B cell (primary cell): ENCODE data around the gene RBM38. TPM values are rescaled to one million over a fixed set of nuclear protein-coding genes. Genes with fewer than 3 reads are reported as not detected.
A peak's percentile ranks its signal among the peaks of the same experiment; 100 is the strongest.
"Not testable (repeated sequence)": the region's sequence is repeated elsewhere in the genome, so short reads cannot be mapped to it uniquely, and the experiment has no call there.

Source experiments
- ATAC-seq: fragments of 200-7000 bp; cut with Tn5 transposase; one replicate; pipeline ENCODE4 v1.10.0; 2021; ENCODE audit warnings: low read depth, mild to moderate bottlenecking, moderate number of reproducible peaks, moderate library complexity
- CTCF ChIA-PET: fragments of 350-600 bp; sonication (Branson Sonifier 250); formaldehyde crosslinking; loops from one replicate; lab custom pipeline; 2021; ENCODE audit warnings: antibody characterized with exemption, inconsistent platforms; lab: Charles Lee
- POLR2A ChIA-PET: fragments of 350-600 bp; sonication (Branson Sonifier 250); formaldehyde crosslinking; loops from one replicate; lab custom pipeline; 2021; ENCODE audit warnings: antibody characterized with exemption; lab: Charles Lee
- DNase-seq: peaks from one replicate; pipeline ENCODE4 v3.0.0; 2013
- H2AFZ ChIP-seq: 2 replicates; pipeline ENCODE4 v1.6.1; 2012; ENCODE audit warnings: mild to moderate bottlenecking, low read depth, low read length; ENCODE audit not compliant: insufficient read depth, poor library complexity, severe bottlenecking
- H3K27ac ChIP-seq, 2 donors: 1 replicate in 1 of 2; 2 replicates in 1 of 2; pipeline ENCODE4 v1.5.1; 2012 to 2013; ENCODE audit warnings: low read length in 2 of 2, mild to moderate bottlenecking in 2 of 2, moderate library complexity in 1 of 2
- H3K27me3 ChIP-seq, 4 experiments: fragments of 200-600 bp in 1 of 4; sonication (generic) in 1 of 4; replicated peaks in 1 of 4; 1 replicate in 2 of 4; 2 replicates in 2 of 4; pipeline versions ENCODE4 v1.6.1 to v1.7.0; 2013 to 2016; ENCODE audit warnings: low read length in 3 of 4, mild to moderate bottlenecking in 2 of 4, mixed read lengths in 1 of 4, moderate library complexity in 1 of 4; ENCODE audit not compliant: insufficient read depth in 4 of 4, control insufficient read depth in 3 of 4; ENCODE audit errors: control extremely low read depth in 1 of 4
- H3K36me3 ChIP-seq, 2 experiments: replicated peaks in 1 of 2; 1 replicate in 1 of 2; 2 replicates in 1 of 2; pipeline versions ENCODE4 v1.6.1 to v1.7.1; 2013; ENCODE audit warnings: low read length in 1 of 2; ENCODE audit not compliant: insufficient read depth in 2 of 2, control insufficient read depth in 1 of 2; ENCODE audit errors: control extremely low read depth in 1 of 2, extremely low read depth in 1 of 2
- H3K4me1 ChIP-seq, 2 donors: fragments of 200-600 bp in 1 of 2; sonication (generic) in 1 of 2; 1 replicate in 1 of 2; 2 replicates in 1 of 2; pipeline versions ENCODE4 v1.5.1 to v1.6.1; 2013 to 2017; ENCODE audit warnings: low read length in 2 of 2; ENCODE audit not compliant: control insufficient read depth in 2 of 2, insufficient read depth in 2 of 2
- H3K4me2 ChIP-seq: replicated peaks from 2 replicates; pipeline ENCODE3; 2012; ENCODE audit warnings: mild to moderate bottlenecking, low read depth, low read length; ENCODE audit not compliant: poor library complexity, severe bottlenecking
- H3K4me3 ChIP-seq, 5 experiments: fragments of 200-600 bp in 1 of 5; sonication (generic) in 1 of 5; 1 replicate in 3 of 5; 2 replicates in 2 of 5; pipeline versions ENCODE4 v1.5.1 to v1.7.0; 2011 to 2016; ENCODE audit warnings: low read length in 4 of 5, mild to moderate bottlenecking in 4 of 5, low read depth in 2 of 5, control low read depth in 1 of 5, moderate library complexity in 1 of 5; ENCODE audit not compliant: insufficient read depth in 1 of 5; ENCODE audit errors: control extremely low read depth in 1 of 5, extremely low read depth in 1 of 5
- H3K79me2 ChIP-seq: fragments of 200-600 bp; sonication (generic); one replicate; pipeline ENCODE4 v1.6.0; 2016; ENCODE audit warnings: low read length; ENCODE audit not compliant: control insufficient read depth, insufficient read depth
- H3K9ac ChIP-seq: fragments of 200-600 bp; sonication (generic); 2 replicates; pipeline ENCODE4 v1.6.1; 2017; ENCODE audit warnings: mild to moderate bottlenecking, low read length, moderate library complexity
- H3K9me3 ChIP-seq, 3 donors: one replicate each; pipeline versions ENCODE4 v1.6.1 to v1.7.1; 2013; ENCODE audit warnings: low read length in 2 of 3; ENCODE audit not compliant: control insufficient read depth in 2 of 3, insufficient read depth in 1 of 3; ENCODE audit errors: control extremely low read depth in 1 of 3
- H4K20me1 ChIP-seq: 2 replicates; pipeline ENCODE4 v1.6.0; 2012; ENCODE audit warnings: mild to moderate bottlenecking, low read length; ENCODE audit not compliant: insufficient read depth, control insufficient read depth, poor library complexity, severe bottlenecking
- H3K27ac Mint-ChIP-seq: one replicate; pipeline ENCODE4 v1.8.0; 2021; ENCODE audit warnings: mixed read lengths
- H3K27me3 Mint-ChIP-seq: one replicate; pipeline ENCODE4 v1.8.0; 2021; ENCODE audit warnings: mixed read lengths
- H3K4me1 Mint-ChIP-seq: one replicate; pipeline ENCODE4 v1.8.0; 2021; ENCODE audit warnings: mixed read lengths
- H3K4me3 Mint-ChIP-seq: one replicate; pipeline ENCODE4 v1.8.0; 2021; ENCODE audit warnings: mixed read lengths
- H3K9me3 Mint-ChIP-seq: one replicate; pipeline ENCODE4 v1.8.0; 2022; ENCODE audit warnings: mixed read lengths; ENCODE audit not compliant: insufficient read depth
- EZH2 ChIP-seq: IDR thresholded peaks from 2 replicates; pipeline ENCODE4 v1.6.1; 2012; ENCODE audit warnings: borderline replicate concordance, low read depth, mild to moderate bottlenecking, moderate library complexity, low read length; ENCODE audit not compliant: insufficient read depth, poor library complexity, severe bottlenecking
- WGBS: methylation state at CpG from one replicate; pipeline ENCODE4 v1.1.5; 2013; ENCODE audit warnings: missing lambda C conversion rate; ENCODE audit not compliant: insufficient coverage; 5-methylcytosine and 5-hydroxymethylcytosine counted together
- intact Hi-C: fragments of 100-400 bp; cut with micrococcal nuclease; formaldehyde crosslinking; loops from one replicate; pipeline ENCODE4 v1.10.0; 2022
- polyA plus RNA-seq: library from polyadenylated mRNA; depleted of rRNA; stranded (reverse); fragments of >200 nt; gene quantifications from 2 replicates; pipeline ENCODE4 v1.2.3, GENCODE V29; 2012
- total RNA-seq, 2 donors: library from RNA; stranded (reverse); fragments of 120-200 nt in 1 of 2; gene quantifications; 1 replicate in 1 of 2; 2 replicates in 1 of 2; pipeline versions ENCODE4 v1.2.3 to v1.2.4, GENCODE V29; 2013 to 2022
- TF ChIP-seq, protein P1 (sequence below): fragments of 200-600 bp; IDR thresholded peaks from one replicate; pipeline ENCODE4 v1.8.0; 2022; ENCODE audit warnings: antibody characterized with exemption, mild to moderate bottlenecking

The RBM38 gene
- total and polyA plus RNA-seq, 2 donors (not counting 1 experiment from before 2014, with no cell fraction given): 198 to 225 TPM

DNA sequence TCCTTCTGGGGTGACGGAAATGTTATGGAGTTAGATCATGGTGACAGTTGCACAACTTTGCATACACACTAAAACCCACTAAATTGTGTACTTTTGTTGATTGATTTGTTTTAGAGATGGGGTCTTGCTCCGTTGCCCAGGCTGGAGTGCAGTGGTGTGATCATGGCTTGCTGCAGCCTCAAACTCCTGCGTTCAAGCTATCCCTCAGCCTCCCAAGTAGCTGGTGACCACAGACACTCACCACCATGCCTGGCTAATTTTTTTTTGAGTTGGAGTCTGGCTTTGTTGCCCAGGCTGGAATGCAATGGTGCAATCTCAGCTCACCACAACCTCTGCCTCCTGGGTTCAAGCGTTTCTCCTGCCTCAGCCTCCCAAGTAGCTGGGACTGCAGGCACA lies 39.0 kb downstream of the RBM38 start:
- not testable (repeated sequence) for H3K27ac ChIP-seq, H2AFZ ChIP-seq, H3K36me3 ChIP-seq, H3K9me3 Mint-ChIP-seq, H4K20me1 ChIP-seq, ATAC-seq, DNase-seq, H3K27me3 Mint-ChIP-seq, H3K4me3 ChIP-seq, H3K27me3 ChIP-seq, H3K9ac ChIP-seq, H3K79me2 ChIP-seq
- Histone ChIP-seq H3K9me3 (peaks cover 0 to 16% (median 0%) of the 10 kb centered on the region in 3 donors), H3K4me2 (peak overlapping the region; percentile 37), H3K4me1 (peaks cover 85 to 93% of the 10 kb centered on the region in 2 donors)
- WGBS: no CpG with 5 or more reads among the region's 4 CpGs
- CTCF ChIA-PET: interaction anchor here (0.9 to 3.8 kb wide), 6 partner anchors 18 to 65 kb away, joined by 3 to 28 read pairs (median 8); no protein-coding TSS in a partner anchor
- POLR2A ChIA-PET: interaction anchor here (0.6 to 2.1 kb wide), 4 partner anchors 18 to 44 kb away, joined by 3 to 10 read pairs (median 8); no protein-coding TSS in a partner anchor
- Mint-ChIP-seq H3K27ac (peak overlapping the region; percentile 44), H3K4me1 (peaks cover 88% of the 10 kb centered on the region), H3K4me3 (peak overlapping the region; percentile 20)
- intact Hi-C loops: loop anchor here (5.0 to 10.0 kb wide), 2 partner anchors 45 to 52 kb away; no protein-coding TSS in a partner anchor

DNA sequence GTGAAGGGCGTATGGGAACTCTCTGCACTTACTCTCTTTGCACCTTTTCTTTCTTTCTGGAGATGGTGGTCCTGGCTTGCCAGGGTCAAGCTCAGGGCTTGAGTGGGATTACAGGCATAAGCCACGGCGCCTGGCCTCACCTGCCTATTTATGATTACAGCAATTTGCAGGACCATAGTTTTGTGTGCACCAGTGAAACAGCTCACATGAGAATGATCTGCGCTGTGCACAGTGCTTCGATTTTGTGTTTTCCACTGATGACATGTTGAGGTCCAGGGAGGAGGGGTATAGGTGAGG lies 40.3 kb downstream of the RBM38 start:
- CTCF ChIA-PET: interaction anchor here (0.7 to 1.4 kb wide), 4 partner anchors 19 to 50 kb away, joined by 3 to 5 read pairs (median 4); no protein-coding TSS in a partner anchor
- Histone ChIP-seq H3K4me3 (no peak overlapping the region), H3K27me3 (no peaks in the 10 kb centered on the region), H3K4me2 (peak overlapping the region; percentile 71), H4K20me1 (no peaks in the 10 kb centered on the region), H3K9me3 (peaks cover 0 to 16% (median 0%) of the 10 kb centered on the region in 3 donors), H3K27ac (no peak overlapping the region), H3K9ac (no peak overlapping the region), H3K79me2 (no peaks in the 10 kb centered on the region), H3K36me3 (no peaks in the 10 kb centered on the region), H2AFZ (no peak overlapping the region), H3K4me1 (peaks cover 84 to 92% of the 10 kb centered on the region in 2 donors)
- ATAC-seq (no peak), DNase-seq (no peak)
- H3K9me3 Mint-ChIP-seq: no peaks in the 10 kb centered on the region
- H3K4me1 Mint-ChIP-seq: peaks cover 87% of the 10 kb centered on the region
- POLR2A ChIA-PET: interaction anchor here (1.0 kb wide), 1 partner anchor 28 kb away, joined by 3 read pairs; no protein-coding TSS in a partner anchor
- peak overlapping the region; percentile 34 for H3K4me3 Mint-ChIP-seq
- WGBS: 95% methylated on average over 5 of the region's 5 CpGs
- TF ChIP-seq, protein P1, sequence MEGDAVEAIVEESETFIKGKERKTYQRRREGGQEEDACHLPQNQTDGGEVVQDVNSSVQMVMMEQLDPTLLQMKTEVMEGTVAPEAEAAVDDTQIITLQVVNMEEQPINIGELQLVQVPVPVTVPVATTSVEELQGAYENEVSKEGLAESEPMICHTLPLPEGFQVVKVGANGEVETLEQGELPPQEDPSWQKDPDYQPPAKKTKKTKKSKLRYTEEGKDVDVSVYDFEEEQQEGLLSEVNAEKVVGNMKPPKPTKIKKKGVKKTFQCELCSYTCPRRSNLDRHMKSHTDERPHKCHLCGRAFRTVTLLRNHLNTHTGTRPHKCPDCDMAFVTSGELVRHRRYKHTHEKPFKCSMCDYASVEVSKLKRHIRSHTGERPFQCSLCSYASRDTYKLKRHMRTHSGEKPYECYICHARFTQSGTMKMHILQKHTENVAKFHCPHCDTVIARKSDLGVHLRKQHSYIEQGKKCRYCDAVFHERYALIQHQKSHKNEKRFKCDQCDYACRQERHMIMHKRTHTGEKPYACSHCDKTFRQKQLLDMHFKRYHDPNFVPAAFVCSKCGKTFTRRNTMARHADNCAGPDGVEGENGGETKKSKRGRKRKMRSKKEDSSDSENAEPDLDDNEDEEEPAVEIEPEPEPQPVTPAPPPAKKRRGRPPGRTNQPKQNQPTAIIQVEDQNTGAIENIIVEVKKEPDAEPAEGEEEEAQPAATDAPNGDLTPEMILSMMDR: no peak
- TF ChIP-seq EZH2: no peak
- H3K27me3 Mint-ChIP-seq: no peaks in the 10 kb centered on the region
- intact Hi-C loops: loop anchor here (5.0 to 10.0 kb wide), 2 partner anchors 47 to 51 kb away; no protein-coding TSS in a partner anchor
- H3K27ac Mint-ChIP-seq: peak overlapping the region; percentile 70
